ENCODE data around the gene IGSF9.
A peak's percentile ranks its signal among the peaks of the same experiment; 100 is the strongest.

The IGSF9 gene

GRCh38 chr1:159945483-159946241, at the start of gene IGSF9:
Gene IGSF9, minus strand, starts transcription at chr1:159945613. Its CDS starts 2,159 bp downstream, at chr1:159943454.
- DNase-seq (ENCODE audit: low spot score): peak; percentile 86

GRCh38 chr1:159994896-159995295, 49.5 kb upstream of the IGSF9 start:
- no peak for DNase-seq (ENCODE audit: low spot score)

DNA sequence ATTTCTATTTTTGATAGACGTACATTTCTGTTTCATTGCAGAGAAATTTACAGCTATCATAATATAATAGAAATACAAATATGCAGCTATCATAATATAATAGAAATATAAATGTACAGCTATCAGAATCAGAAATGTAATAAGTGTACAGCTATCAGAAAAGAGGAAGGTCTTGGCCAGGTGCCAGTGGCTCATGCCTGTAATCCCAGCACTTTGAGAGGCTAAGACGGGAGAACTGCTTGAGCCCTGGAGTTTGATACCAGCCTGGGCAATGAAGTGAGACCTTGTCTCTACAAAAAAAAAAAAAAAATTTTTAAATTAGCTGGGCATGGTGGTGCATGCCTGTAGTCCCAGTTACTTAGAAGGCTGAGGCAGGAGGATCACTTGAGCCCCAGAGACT, 48.5 kb upstream of the IGSF9 start:
- DNase-seq (ENCODE audit: low spot score): no peak

DNA sequence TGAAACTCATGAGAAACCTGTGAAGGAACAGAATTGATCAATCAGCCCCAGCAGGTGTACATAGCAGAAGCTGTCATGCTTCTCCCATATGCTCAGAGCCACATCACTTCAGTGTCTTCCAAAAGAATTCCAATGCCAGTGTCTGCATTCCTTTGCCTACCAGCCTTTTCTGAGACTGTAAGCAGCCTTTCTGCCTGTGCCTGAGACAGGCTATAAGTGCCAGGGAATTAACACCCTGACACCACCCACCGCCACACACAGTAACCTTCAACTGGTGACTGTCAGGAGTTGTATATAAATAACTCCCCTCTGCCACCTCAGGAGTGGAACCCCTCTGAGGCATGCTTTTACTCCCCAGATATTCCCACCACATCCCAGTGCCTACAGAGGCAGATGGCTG, 46.7 kb upstream of the IGSF9 start:
- DNase-seq (ENCODE audit: low spot score): no peak

DNA sequence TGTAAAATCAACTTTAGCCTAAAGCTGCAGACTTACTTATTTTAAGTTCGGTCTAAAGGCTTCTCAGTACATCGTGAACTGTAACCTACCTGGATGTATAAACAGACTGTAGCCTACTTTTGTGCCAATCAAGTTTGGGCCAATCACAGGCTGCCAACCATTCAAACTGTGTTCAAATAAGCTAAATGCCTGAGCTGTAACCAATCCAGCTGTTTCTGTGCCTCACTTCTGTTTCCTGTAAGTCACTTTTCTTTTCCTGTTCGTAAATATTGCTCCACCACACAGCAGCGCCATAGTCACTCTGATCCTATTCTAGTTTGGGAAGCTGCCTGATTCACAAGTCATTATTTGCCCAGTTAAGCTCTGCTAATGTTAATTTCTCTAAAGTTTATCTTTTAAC, 46.1 kb upstream of the IGSF9 start:
- DNase-seq (ENCODE audit: low spot score): no peak

DNA sequence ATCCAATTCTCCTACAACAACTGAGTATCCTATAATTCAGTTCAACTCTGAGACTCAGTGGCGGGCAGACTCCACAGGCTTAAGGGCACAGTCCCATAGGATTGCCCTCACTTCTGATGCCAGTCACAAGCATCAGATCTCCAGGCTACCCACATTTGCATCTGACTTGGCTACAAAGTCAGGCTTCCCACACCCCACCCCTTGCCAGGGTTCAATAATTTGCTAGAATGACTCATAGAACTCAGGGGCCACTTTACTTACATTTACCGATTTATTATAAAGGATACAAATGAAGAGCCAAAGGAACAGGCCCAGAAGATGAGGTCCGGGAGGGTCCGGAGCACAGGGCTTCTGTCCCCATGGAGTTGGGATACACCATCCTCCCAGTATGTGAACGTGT, 44.6 kb upstream of the IGSF9 start:
- DNase-seq (ENCODE audit: low spot score): no peak

- peak; percentile 46 for DNase-seq (ENCODE audit: low spot score)
These were observed 44.2 kb upstream of the IGSF9 start for GRCh38 chr1:159989581-159989980.

GRCh38 chr1:159988006-159988405, 42.6 kb upstream of the IGSF9 start:
- no peak for DNase-seq (ENCODE audit: low spot score)

- DNase-seq (ENCODE audit: low spot score): no peak
These were observed 41.8 kb upstream of the IGSF9 start for GRCh38 chr1:159987186-159987585.

DNA sequence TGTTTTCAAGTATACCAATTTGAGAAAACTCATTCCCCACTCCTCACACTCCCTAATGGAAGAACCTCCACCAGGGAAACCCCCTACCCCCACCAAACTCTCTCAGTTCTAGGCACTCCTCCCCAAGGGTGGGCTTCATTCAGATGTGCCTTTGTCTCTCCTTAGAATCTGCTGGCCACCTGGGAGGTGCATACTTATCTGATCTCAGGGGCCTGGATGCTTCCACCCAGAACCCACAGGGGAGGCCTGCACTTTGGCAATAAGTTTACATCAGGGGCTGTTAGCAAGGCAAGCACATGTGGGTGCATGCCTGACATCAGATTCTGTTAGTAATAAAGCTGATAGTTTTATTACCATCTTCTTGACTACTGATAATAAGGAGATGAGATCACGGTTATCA, 41.1 kb upstream of the IGSF9 start:
- no peak for DNase-seq (ENCODE audit: low spot score)

GRCh38 chr1:159986093-159986492, 40.7 kb upstream of the IGSF9 start:
- DNase-seq (ENCODE audit: low spot score): no peak

DNA sequence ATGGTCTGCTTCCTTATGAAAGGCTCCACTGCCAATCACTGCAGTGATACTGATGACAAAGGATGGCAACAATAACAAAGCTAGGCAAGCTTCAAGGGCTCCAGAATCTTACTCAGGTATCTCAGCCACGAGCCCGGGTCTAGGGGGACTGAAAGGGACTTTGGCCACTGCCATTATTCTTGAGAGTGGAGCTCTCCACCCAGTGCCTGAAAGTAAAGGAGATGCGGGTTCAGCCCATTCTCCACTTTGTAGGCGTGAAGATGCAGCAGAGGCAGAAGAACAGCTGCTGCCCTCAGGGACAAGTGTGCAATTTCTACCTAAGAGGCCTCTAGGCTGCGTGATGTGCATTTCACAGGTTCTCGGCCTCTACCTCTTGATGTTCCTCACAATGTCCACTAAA, 40.1 kb upstream of the IGSF9 start:
- no peak for DNase-seq (ENCODE audit: low spot score)

DNA sequence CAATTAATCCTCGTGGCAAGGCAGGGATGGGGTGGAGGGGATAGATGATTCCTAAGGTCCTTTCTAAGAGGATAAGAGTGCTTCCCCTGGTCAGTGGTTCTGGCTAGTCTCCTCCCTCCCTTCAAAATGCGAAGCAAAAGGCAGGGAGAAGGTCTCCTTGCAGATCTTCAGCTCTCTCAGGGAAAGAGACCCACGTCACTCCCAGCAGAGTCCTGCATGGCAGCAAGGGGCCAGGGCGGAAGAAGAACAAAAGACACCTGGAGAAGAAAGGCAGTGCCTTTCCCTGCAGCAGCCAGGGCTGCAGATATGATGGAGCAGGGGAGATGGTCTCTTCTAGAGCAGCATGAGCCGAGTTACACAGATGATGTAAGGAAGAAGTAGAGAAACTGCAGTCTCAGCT, 38.3 kb upstream of the IGSF9 start:
- no peak for DNase-seq (ENCODE audit: low spot score)

DNA sequence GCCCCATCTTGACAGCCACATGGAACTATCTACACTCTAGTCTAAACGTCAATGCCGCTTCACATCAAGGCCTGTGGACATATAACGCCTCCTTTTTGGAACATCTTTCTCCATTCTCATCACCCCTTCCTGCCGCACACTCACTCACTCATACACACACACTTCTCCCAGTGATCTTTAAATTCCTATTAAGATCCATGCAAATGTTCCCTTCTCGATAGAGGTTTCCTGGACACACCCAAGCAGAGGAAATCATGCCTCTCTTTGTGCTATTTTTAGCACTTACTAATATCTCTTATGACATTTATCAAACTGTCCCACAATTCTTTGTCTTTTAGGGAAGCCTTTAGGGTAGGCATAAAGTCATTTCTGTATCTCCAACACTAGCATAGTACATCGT, 36.9 kb upstream of the IGSF9 start:
- DNase-seq (ENCODE audit: low spot score): no peak

GRCh38 chr1:159981351-159982055, 36.1 kb upstream of the IGSF9 start:
- no peak for DNase-seq (ENCODE audit: low spot score)

- no peak for DNase-seq (ENCODE audit: low spot score)
These were observed 35.4 kb upstream of the IGSF9 start for GRCh38 chr1:159980786-159981185.

- no peak for DNase-seq (ENCODE audit: low spot score)
These were observed 34.7 kb upstream of the IGSF9 start for GRCh38 chr1:159980076-159980475.

- DNase-seq (ENCODE audit: low spot score): no peak
These were observed 33.8 kb upstream of the IGSF9 start for GRCh38 chr1:159979257-159979656.

- no peak for DNase-seq (ENCODE audit: low spot score)
These were observed 32.6 kb upstream of the IGSF9 start for GRCh38 chr1:159978107-159978398.

DNA sequence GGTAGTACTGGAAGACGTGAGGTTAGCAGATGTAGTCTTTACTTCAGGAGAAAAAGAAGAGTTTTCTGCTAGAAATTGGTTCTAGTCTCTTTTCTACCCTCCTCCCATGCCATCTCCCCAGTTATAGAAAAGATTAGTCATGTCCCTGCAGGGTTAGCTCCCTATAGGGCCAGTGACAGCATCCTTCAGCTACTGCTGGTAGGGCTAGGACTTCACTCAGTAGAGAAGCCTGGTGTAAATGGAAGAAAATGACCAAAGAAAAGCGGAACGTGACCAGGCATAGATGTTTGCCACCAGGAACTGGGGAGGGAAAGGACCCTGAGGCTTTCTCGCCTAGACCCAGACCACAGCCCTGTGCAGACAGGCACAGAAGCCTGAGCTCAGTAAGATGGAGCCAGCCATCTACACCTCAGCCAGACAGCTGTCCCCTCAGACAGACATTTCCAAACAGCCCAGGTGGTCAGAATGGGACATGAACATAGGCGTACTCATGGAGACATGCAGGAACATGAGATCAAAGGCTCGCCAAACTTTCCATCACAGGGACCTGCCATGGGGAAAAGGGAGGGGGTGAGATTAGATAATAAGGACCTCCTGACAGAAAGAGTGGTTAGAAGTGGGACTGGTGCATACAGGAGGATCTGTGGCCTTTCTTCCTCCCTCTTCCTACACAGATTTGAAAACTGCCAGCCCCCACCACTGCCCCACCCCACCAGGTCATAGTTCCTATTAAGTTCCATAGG, 32.1 kb upstream of the IGSF9 start:
- DNase-seq (ENCODE audit: low spot score): no peak

DNA sequence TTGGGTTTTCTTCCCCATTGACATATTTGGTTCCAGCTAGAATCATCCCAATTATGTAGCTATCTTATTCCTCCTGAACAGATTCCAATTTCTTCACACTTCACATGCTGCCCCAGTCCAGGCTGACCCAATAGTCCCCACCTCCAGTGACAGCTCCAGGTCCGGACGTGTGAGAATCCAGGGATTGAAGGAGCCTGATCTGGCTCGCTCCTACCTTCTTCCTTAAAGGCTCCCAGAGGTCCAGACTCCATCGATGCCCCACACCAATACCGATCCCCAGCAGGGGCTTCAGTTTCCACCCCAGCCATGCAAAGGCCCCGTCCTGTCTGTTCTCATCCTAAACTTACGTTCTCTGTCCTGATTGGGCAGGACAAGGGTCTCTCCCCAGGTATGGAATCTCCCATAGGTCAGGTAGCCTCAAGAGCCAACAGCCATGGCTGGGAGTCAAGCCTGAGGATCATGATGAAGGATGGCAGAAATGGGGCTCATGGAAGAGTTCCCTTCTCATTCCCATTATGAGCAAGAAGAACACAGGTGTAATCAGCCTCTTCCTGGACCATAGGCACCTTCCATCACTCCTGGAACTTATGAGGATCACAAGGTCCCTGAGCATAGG, 29.0 kb upstream of the IGSF9 start:
- no peak for DNase-seq (ENCODE audit: low spot score)

- DNase-seq (ENCODE audit: low spot score): no peak
These were observed 28.0 kb upstream of the IGSF9 start for GRCh38 chr1:159973350-159973940.

Measured in AG20443 (cell line).